GM18508 (cell line): ENCODE results near the gene TPRN.

ENCODE experiments used
- ATAC-seq: cut with Tn5 transposase; IDR thresholded peaks from one replicate; pipeline ENCODE4 v1.9.1; 2021; ENCODE audit warnings: moderate number of reproducible peaks; ENCODE audit not compliant: insufficient read depth, unreplicated experiment

Gene TPRN

GRCh38 chr9:137176302-137177182, 24.0 kb downstream of the TPRN start:
- ATAC-seq: no peak

- ATAC-seq: no peak
Observed at GRCh38 chr9:137175345-137175961, 25.1 kb downstream of the TPRN start.

GRCh38 chr9:137174722-137175293, 25.7 kb downstream of the TPRN start:
- ATAC-seq: no peak

- ATAC-seq: no peak
Observed at GRCh38 chr9:137173796-137174664, 26.5 kb downstream of the TPRN start.

- ATAC-seq: no peak
Observed at GRCh38 chr9:137172901-137173795, 27.4 kb downstream of the TPRN start.

- ATAC-seq: no peak
Observed at GRCh38 chr9:137171149-137171900, 29.2 kb downstream of the TPRN start.

GRCh38 chr9:137170486-137171148, 29.9 kb downstream of the TPRN start:
- no peak for ATAC-seq

- no peak for ATAC-seq
Observed at GRCh38 chr9:137169896-137170358, 30.6 kb downstream of the TPRN start, which contains the start of gene LRRC26. TSS of gene LRRC26 (minus strand) at chr9:137170051. CDS start at chr9:137169943, 108 bp downstream.

- no peak for ATAC-seq
Observed at GRCh38 chr9:137168904-137169856, 31.4 kb downstream of the TPRN start.

- no peak for ATAC-seq
Observed at GRCh38 chr9:137168573-137168903, 32.0 kb downstream of the TPRN start.

GRCh38 chr9:137167747-137168572, 32.6 kb downstream of the TPRN start:
- no peak for ATAC-seq

- no peak for ATAC-seq
Observed at GRCh38 chr9:137167277-137167746, 33.2 kb downstream of the TPRN start.

GRCh38 chr9:137166380-137167229, 33.9 kb downstream of the TPRN start:
- no peak for ATAC-seq

GRCh38 chr9:137165250-137165836, 35.2 kb downstream of the TPRN start:
- ATAC-seq: no peak
